Gastrocnemius medialis (tissue), 4 donors: Measurements from ENCODE around the gene CTNNBIP1.

Experiments used
- POLR2A ChIP-seq, 2 donors: fragments of 450-650 bp; IDR thresholded peaks; one replicate each; pipeline ENCODE4 v1.6.1; 2017; ENCODE audit warnings: antibody characterized with exemption in 2 of 2, mild to moderate bottlenecking in 2 of 2, moderate library complexity in 2 of 2
- TF ChIP-seq, protein P1 (sequence below), 5 experiments: fragments of 450-650 bp in 3 of 5; fragments of 200-600 bp in 2 of 5; sonication (generic) in 2 of 5; IDR thresholded peaks in 4 of 5; conservative IDR thresholded peaks in 1 of 5; 1 replicate in 4 of 5; 2 replicates in 1 of 5; pipeline ENCODE4 v1.5.1; 2016 to 2019; ENCODE audit warnings: antibody characterized with exemption in 5 of 5, mild to moderate bottlenecking in 3 of 5, moderate library complexity in 3 of 5

- TF ChIP-seq, protein P1, sequence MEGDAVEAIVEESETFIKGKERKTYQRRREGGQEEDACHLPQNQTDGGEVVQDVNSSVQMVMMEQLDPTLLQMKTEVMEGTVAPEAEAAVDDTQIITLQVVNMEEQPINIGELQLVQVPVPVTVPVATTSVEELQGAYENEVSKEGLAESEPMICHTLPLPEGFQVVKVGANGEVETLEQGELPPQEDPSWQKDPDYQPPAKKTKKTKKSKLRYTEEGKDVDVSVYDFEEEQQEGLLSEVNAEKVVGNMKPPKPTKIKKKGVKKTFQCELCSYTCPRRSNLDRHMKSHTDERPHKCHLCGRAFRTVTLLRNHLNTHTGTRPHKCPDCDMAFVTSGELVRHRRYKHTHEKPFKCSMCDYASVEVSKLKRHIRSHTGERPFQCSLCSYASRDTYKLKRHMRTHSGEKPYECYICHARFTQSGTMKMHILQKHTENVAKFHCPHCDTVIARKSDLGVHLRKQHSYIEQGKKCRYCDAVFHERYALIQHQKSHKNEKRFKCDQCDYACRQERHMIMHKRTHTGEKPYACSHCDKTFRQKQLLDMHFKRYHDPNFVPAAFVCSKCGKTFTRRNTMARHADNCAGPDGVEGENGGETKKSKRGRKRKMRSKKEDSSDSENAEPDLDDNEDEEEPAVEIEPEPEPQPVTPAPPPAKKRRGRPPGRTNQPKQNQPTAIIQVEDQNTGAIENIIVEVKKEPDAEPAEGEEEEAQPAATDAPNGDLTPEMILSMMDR (IDR thresholded peaks at IDR 0.05 in 4 of 5, conservative IDR thresholded peaks at IDR 0.05 in 1 of 5), result no peak
- TF ChIP-seq POLR2A (IDR thresholded peaks at IDR 0.05), result no peak
Measured at GRCh38 chr1:9850442-9851162, 59.5 kb downstream of the CTNNBIP1 start.
